Measurements from ENCODE around the gene FOXI2.

The FOXI2 gene

GRCh38 chr10:127744956-127745355, 8.0 kb downstream of the FOXI2 start:
- no peak for DNase-seq

DNA sequence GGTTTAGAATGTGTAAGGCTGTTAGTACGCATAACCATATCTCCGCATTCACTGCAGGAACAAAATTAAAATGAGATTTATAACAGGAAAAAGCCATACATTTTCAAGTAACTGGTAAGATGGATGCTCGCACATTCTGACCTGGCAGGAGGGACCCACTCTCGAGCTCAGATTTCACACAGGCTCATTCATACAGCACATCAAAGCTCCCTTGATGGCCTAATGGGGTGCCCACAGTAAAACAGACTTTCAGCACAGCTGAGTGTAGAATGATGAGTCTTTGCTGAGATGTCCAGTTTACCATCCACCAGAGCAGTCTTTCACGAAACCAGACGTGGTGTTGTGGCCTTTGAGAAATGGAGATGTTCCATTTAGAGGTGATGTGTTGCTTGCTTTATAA, 8.9 kb downstream of the FOXI2 start:
- DNase-seq, result no peak

DNA sequence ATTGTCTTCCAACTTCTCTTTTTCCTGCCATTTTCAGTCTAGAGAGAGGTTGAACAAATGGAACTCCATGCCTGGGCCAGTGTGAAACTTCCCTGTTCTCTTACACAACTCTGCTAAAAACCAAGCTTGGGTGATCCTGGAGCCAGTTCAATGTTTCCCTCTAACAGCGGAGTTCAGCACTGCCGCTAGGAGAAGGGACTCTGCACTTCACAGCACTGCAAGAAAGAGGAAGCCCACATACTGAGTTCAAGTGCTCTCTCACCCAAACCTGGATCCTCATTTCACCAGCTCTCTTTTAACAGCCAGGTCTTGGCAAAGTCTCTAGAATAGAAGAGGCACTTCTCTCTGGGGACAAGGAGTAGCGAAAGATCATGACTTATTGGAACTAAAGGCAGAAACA, 18.8 kb downstream of the FOXI2 start:
- no peak for DNase-seq

DNA sequence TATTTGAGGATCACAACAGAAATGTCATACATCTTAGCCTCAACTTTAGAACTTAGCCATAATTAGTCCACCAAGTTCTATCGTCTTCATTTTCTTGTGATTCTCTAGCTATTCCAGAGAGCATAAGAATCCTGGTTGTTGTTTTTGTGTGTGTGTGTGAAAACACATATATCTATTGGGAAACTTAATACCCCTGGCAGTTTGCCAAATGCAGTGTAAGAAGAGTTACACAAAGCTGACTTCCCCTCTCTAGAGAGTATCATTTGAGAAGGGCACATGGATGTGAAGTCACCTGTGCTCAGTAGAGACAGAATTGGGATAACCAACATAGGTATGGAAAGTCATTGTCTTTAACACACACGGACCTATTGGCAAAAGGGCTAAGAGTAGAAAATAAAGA, 19.3 kb downstream of the FOXI2 start:
- no peak for DNase-seq

- no peak for DNase-seq
These were observed 20.0 kb downstream of the FOXI2 start for GRCh38 chr10:127757033-127757432.

GRCh38 chr10:127759276-127759675, 22.3 kb downstream of the FOXI2 start:
- DNase-seq, result no peak

GRCh38 chr10:127762925-127763324, 25.9 kb downstream of the FOXI2 start:
- DNase-seq, result no peak

- DNase-seq, result no peak
These were observed 38.0 kb downstream of the FOXI2 start for GRCh38 chr10:127774766-127775559.

- no peak for DNase-seq
These were observed 39.8 kb downstream of the FOXI2 start for GRCh38 chr10:127776816-127777215.

DNA sequence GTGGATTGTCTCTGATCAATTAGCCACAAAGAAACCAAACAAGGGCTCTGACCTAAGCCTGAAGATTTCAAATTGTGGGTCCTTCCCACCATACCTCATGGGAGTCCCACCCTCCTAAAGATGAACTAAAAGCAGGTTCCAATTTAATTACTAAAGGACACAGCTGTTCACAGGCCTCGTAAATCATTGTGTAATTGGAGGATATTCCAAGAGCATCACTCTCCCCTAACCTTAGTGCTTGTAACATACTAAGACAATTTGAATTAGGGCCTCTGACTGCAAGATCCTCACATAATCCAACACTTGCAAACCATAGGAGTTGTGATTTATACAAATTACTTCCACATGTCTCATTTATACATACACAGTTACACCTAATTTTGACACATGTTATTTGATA, 44.4 kb downstream of the FOXI2 start:
- no peak for DNase-seq

- no peak for DNase-seq
These were observed 50.9 kb downstream of the FOXI2 start for GRCh38 chr10:127787873-127788272.

- no peak for DNase-seq
These were observed 53.2 kb downstream of the FOXI2 start for GRCh38 chr10:127790066-127790624.

Measured in stimulated activated CD4-positive, alpha-beta T cell treated with anti-CD3 and anti-CD28 coated beads, Interleukin-4, amount 100 ng/mL, for 1 hour (primary cell).